IMR-90 (cell line): ENCODE results near the gene SCARB1. TPM values are rescaled to one million over a fixed set of nuclear protein-coding genes. Genes with fewer than 3 reads are reported as not detected.

Experiments
- ATAC-seq: fragments of 200-7000 bp; cut with Tn5 transposase; 2 replicates; pipeline ENCODE4 v1.9.1; 2020; ENCODE audit warnings: low read depth, mild to moderate bottlenecking, moderate library complexity
- BruUV-seq: library from RNA; stranded (reverse); fragments of 400-500 nt; replicated peaks from 2 replicates; lab custom pipeline; 2021; lab: Mats Ljungman, UMichigan
- CTCF ChIA-PET: fragments of 300-600 bp; formaldehyde crosslinking; extraction: SDS; loops from one replicate; lab custom pipeline; 2021; ENCODE audit warnings: antibody characterized with exemption; lab: Yijun Ruan, JAX
- POLR2A ChIA-PET: fragments of 300-600 bp; sonication (Branson Sonifier 250); formaldehyde crosslinking; loops from one replicate; lab custom pipeline; 2022; ENCODE audit warnings: antibody characterized with exemption; ENCODE audit not compliant: unreplicated experiment; lab: Charles Lee
- DNase-seq: peaks from one replicate; pipeline ENCODE4 v3.0.0; 2013
- H2AFZ ChIP-seq: replicated peaks from 2 replicates; pipeline ENCODE3; 2013; ENCODE audit warnings: low read length, mild to moderate bottlenecking; ENCODE audit not compliant: poor library complexity
- H2AK5ac ChIP-seq: 2 replicates; pipeline ENCODE4 v1.6.1; 2013; ENCODE audit warnings: low read depth, low read length, inconsistent platforms
- H2AK9ac ChIP-seq: replicated peaks from 2 replicates; pipeline ENCODE3; 2013; ENCODE audit warnings: mild to moderate bottlenecking, low read depth, low read length, moderate library complexity; ENCODE audit not compliant: poor library complexity
- H2BK120ac ChIP-seq: 2 replicates; pipeline ENCODE4 v1.6.1; 2013; ENCODE audit warnings: low read depth, low read length, inconsistent platforms
- H2BK15ac ChIP-seq: 3 replicates; pipeline ENCODE4 v1.6.1; 2013; ENCODE audit warnings: low read depth, low read length, inconsistent platforms
- H2BK20ac ChIP-seq: 2 replicates; pipeline ENCODE4 v1.6.1; 2013; ENCODE audit warnings: low read depth, mild to moderate bottlenecking, inconsistent platforms, low read length, moderate library complexity
- H2BK5ac ChIP-seq: 2 replicates; pipeline ENCODE4 v1.6.1; 2013; ENCODE audit warnings: mild to moderate bottlenecking, low read depth, low read length, inconsistent platforms; ENCODE audit not compliant: poor library complexity, severe bottlenecking
- H3K14ac ChIP-seq: replicated peaks from 2 replicates; pipeline ENCODE4 v1.6.1; 2013; ENCODE audit warnings: low read depth, low read length, inconsistent platforms
- H3K18ac ChIP-seq: 2 replicates; pipeline ENCODE4 v1.6.1; 2013; ENCODE audit warnings: low read depth, low read length, control low read depth
- H3K23ac ChIP-seq: 2 replicates; pipeline ENCODE4 v1.6.1; 2013; ENCODE audit warnings: low read depth, low read length, inconsistent platforms
- H3K27ac ChIP-seq: 2 replicates; pipeline ENCODE4 v1.5.1; 2013; ENCODE audit warnings: mild to moderate bottlenecking, control low read depth, low read length; ENCODE audit not compliant: insufficient read depth
- H3K27me3 ChIP-seq: 2 replicates; pipeline ENCODE4 v1.6.1; 2013; ENCODE audit warnings: low read length; ENCODE audit not compliant: control insufficient read depth, insufficient read depth
- H3K36me3 ChIP-seq: 2 replicates; pipeline ENCODE4 v1.6.1; 2013; ENCODE audit warnings: low read length, mixed read lengths; ENCODE audit not compliant: control insufficient read depth, insufficient read depth
- H3K4ac ChIP-seq: 2 replicates; pipeline ENCODE4 v1.6.1; 2013; ENCODE audit warnings: low read depth, low read length, inconsistent platforms
- H3K4me1 ChIP-seq: 2 replicates; pipeline ENCODE4 v1.6.1; 2013; ENCODE audit warnings: low read length, mixed read lengths; ENCODE audit not compliant: control insufficient read depth, insufficient read depth
- H3K4me2 ChIP-seq: 2 replicates; pipeline ENCODE4 v1.6.1; 2013; ENCODE audit warnings: low read depth, mild to moderate bottlenecking, control low read depth, low read length, moderate library complexity
- H3K4me3 ChIP-seq: 2 replicates; pipeline ENCODE4 v1.5.1; 2013; ENCODE audit warnings: low read depth, mild to moderate bottlenecking, control low read depth, low read length, moderate library complexity; ENCODE audit not compliant: insufficient read depth
- H3K56ac ChIP-seq: 2 replicates; pipeline ENCODE4 v1.6.1; 2013; ENCODE audit warnings: low read length, inconsistent platforms; ENCODE audit not compliant: insufficient read depth; ENCODE audit errors: extremely low read depth
- H3K79me1 ChIP-seq, 2 experiments: 2 replicates each; pipeline ENCODE4 v1.6.1; 2013; ENCODE audit warnings: low read length in 2 of 2, inconsistent platforms in 1 of 2, low read depth in 1 of 2
- H3K9ac ChIP-seq: 2 replicates; pipeline ENCODE4 v1.6.1; 2013; ENCODE audit warnings: low read depth, low read length, control low read depth
- H3K9me1 ChIP-seq: 2 replicates; pipeline ENCODE4 v1.6.1; 2013; ENCODE audit warnings: low read length, inconsistent platforms; ENCODE audit not compliant: insufficient read depth
- H3K9me3 ChIP-seq: 2 replicates; pipeline ENCODE4 v1.6.1; 2013; ENCODE audit warnings: low read length; ENCODE audit not compliant: control insufficient read depth, insufficient read depth
- H4K20me1 ChIP-seq: 2 replicates; pipeline ENCODE4 v1.6.1; 2013; ENCODE audit warnings: low read length, inconsistent platforms; ENCODE audit not compliant: insufficient read depth
- H4K5ac ChIP-seq: 2 replicates; pipeline ENCODE4 v1.6.1; 2013; ENCODE audit warnings: mild to moderate bottlenecking, low read depth, low read length, control low read depth
- H4K8ac ChIP-seq, 2 experiments: 2 replicates each; pipeline ENCODE4 v1.6.1; 2013; ENCODE audit warnings: low read depth in 2 of 2, low read length in 2 of 2, control low read depth in 1 of 2, inconsistent platforms in 1 of 2
- H4K91ac ChIP-seq: 2 replicates; pipeline ENCODE4 v1.6.1; 2013; ENCODE audit warnings: low read depth, low read length, inconsistent platforms; ENCODE audit not compliant: insufficient read depth
- CEBPB ChIP-seq: IDR thresholded peaks from 2 replicates; pipeline ENCODE4 v1.6.1; 2012; ENCODE audit warnings: low read depth, low read length, improper control_type of control experiment
- CHD1 ChIP-seq: IDR thresholded peaks from 2 replicates; pipeline ENCODE4 v1.6.1; 2012; ENCODE audit warnings: low read depth, low read length, improper control_type of control experiment
- FOS ChIP-seq: fragments of 150-350 bp; IDR thresholded peaks from 2 replicates; pipeline ENCODE4 v1.6.1; 2016; ENCODE audit warnings: low read depth, low read length
- MAFK ChIP-seq: IDR thresholded peaks from 2 replicates; pipeline ENCODE4 v1.6.1; 2012; ENCODE audit warnings: low read depth, low read length, improper control_type of control experiment
- NFE2L2 ChIP-seq: fragments of 150-350 bp; IDR thresholded peaks from 2 replicates; pipeline ENCODE4 v1.6.1; 2016; ENCODE audit warnings: low read depth, mild to moderate bottlenecking, low read length
- POLR2A ChIP-seq: IDR thresholded peaks from 2 replicates; pipeline ENCODE4 v1.6.1; 2012; ENCODE audit warnings: mild to moderate bottlenecking, low read depth, low read length
- RAD21 ChIP-seq: IDR thresholded peaks from 2 replicates; pipeline ENCODE4 v1.6.1; 2012; ENCODE audit warnings: low read length, improper control_type of control experiment
- RFX5 ChIP-seq: IDR thresholded peaks from 2 replicates; pipeline ENCODE4 v1.8.0; 2012; ENCODE audit warnings: low read depth, mild to moderate bottlenecking, low read length, moderate library complexity
- SMC3 ChIP-seq: fragments of 150-350 bp; IDR thresholded peaks from 2 replicates; pipeline ENCODE4 v1.6.1; 2016; ENCODE audit warnings: low read depth, mild to moderate bottlenecking, antibody characterized with exemption, low read length, moderate library complexity
- WGBS, 2 experiments: methylation state at CpG; one replicate each; pipeline versions ENCODE4 v1.1.5 to v1.1.7; 2013; ENCODE audit warnings: missing lambda C conversion rate in 2 of 2; ENCODE audit not compliant: insufficient read length in 1 of 2; ENCODE audit errors: extremely low coverage in 2 of 2; 5-methylcytosine and 5-hydroxymethylcytosine counted together
- dilution Hi-C: fragments of 300-500 bp; cut with HindIII; formaldehyde crosslinking; loops from one replicate; pipeline ENCODE4 v1.14.3; 2018; ENCODE audit warnings: low sequenced_read_pairs; ENCODE audit not compliant: unreplicated experiment
- in situ Hi-C: fragments of 300-500 bp; cut with MboI; formaldehyde crosslinking; loops from 3 replicates; pipeline ENCODE4 v1.14.3; 2019; ENCODE audit warnings: low sequenced_read_pairs, inconsistent platforms, mixed read lengths
- intact Hi-C: fragments of 100-400 bp; cut with micrococcal nuclease; formaldehyde crosslinking; loops from 2 replicates; pipeline ENCODE4 v1.10.0; 2022
- polyA plus RNA-seq, 3 experiments: library from polyadenylated mRNA; depleted of rRNA; stranded (reverse); fragments of >200 nt; gene quantifications; 2 replicates each; pipeline ENCODE4 v1.2.3, GENCODE V29; 2012; ENCODE audit warnings: low replicate concordance in 1 of 3
- total RNA-seq: library from RNA; depleted of rRNA; stranded (reverse); fragments of >200 nt; gene quantifications from 2 replicates; pipeline ENCODE4 v1.2.3, GENCODE V29; 2012
- TF ChIP-seq, protein P1 (sequence below): fragments of 150-350 bp; IDR thresholded peaks from 2 replicates; pipeline ENCODE4 v1.6.1; 2016; ENCODE audit warnings: low read depth, mild to moderate bottlenecking, low read length, moderate library complexity, borderline replicate concordance

Gene SCARB1
- total and polyA plus RNA-seq, 2 of the 4 experiments (the other 2 are of a cell fraction) = 3.0 to 24.8 TPM

DNA sequence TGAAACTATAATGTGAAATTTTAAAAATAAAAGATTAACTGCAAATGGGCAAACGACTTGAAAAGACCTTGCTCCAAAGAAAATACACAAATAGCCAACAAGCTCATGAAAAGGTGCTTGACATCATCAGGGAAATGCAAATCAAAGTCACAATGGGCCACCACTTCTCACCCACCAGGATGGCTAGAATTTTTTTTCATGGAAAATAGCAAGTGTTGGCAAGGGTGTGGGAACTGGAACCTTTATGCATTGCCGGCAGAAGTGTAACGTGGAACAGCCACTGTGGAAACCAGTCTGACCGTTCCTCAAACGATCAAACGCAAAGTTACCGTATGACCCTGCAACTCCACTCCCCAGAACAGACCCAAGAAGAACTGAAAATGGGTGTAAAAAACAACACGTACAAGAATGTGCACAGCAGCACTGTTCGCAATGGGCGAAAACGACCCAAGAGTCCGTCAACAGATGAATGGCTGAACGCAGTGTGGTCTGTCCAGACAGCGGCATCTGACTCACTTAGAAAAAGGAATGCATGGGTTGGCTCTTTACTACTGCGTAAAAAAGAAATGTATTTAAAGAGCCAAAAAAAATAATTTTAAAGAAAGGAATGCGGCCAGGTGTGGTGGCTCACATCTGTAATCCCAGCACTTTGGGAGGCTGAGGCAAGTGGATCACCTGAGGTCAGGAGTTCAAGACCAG lies 40.2 kb downstream of the SCARB1 start:
- ATAC-seq = no peak
- Histone ChIP-seq H2AFZ (no peak overlapping the region), H3K18ac (no peak overlapping the region), H3K4me2 (no peak overlapping the region), H2AK9ac (no peak overlapping the region), H3K4me3 (no peak overlapping the region), H2BK120ac (no peak overlapping the region), H3K36me3 (no peaks in the 10 kb centered on the region), H3K14ac (no peak overlapping the region), H4K91ac (no peak overlapping the region), H3K23ac (no peak overlapping the region), H3K27me3 (no peaks in the 10 kb centered on the region), H3K4me1 (peaks cover 4% of the 10 kb centered on the region), H2AK5ac (no peak overlapping the region), H3K79me1 (peaks cover 4 to 5% of the 10 kb centered on the region in 2 experiments; a peak in 3 of 4 replicates), H4K5ac (no peak overlapping the region), H3K27ac (no peak overlapping the region), H2BK5ac (no peak overlapping the region), H2BK15ac (no peak overlapping the region), H4K8ac (no peak overlapping the region), H3K9ac (no peak overlapping the region), H3K9me3 (no peaks in the 10 kb centered on the region), H3K4ac (no peak overlapping the region), H4K20me1 (peaks cover 4% of the 10 kb centered on the region; the same call in 1 of the 2 replicates), H3K56ac (no peak overlapping the region), H3K9me1 (peaks cover 7% of the 10 kb centered on the region; the same call in 1 of the 2 replicates), H2BK20ac (no peak overlapping the region)
- CTCF ChIA-PET = no interaction called here
- no TSS peak for BruUV-seq
- dilution Hi-C loops (no loop called here), intact Hi-C loops (loop anchor here (10.0 kb wide), 1 partner anchor 81 kb away; no protein-coding TSS in a partner anchor), in situ Hi-C loops (no loop called here)
- POLR2A ChIA-PET = interaction anchor here (0.7 kb wide), 1 partner anchor 8 kb away, joined by 6 read pairs; no protein-coding TSS in a partner anchor
- WGBS, 2 experiments = 93% methylated on average over 7 of the region's 16 CpGs; no CpG with 5 or more reads in 1 of the 2 experiments
- no peak for DNase-seq
- TF ChIP-seq MAFK (no peak), SMC3 (no peak), NFE2L2 (no peak), RFX5 (no peak), CHD1 (no peak), RAD21 (no peak), POLR2A (no peak), FOS (no peak), CEBPB (no peak)
- TF ChIP-seq, protein P1, sequence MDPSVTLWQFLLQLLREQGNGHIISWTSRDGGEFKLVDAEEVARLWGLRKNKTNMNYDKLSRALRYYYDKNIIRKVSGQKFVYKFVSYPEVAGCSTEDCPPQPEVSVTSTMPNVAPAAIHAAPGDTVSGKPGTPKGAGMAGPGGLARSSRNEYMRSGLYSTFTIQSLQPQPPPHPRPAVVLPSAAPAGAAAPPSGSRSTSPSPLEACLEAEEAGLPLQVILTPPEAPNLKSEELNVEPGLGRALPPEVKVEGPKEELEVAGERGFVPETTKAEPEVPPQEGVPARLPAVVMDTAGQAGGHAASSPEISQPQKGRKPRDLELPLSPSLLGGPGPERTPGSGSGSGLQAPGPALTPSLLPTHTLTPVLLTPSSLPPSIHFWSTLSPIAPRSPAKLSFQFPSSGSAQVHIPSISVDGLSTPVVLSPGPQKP = no peak
